HG02588 (cell line): ENCODE results near the gene RAX.

Source experiments
- ATAC-seq: cut with Tn5 transposase; IDR thresholded peaks from one replicate; pipeline ENCODE4 v1.9.1; 2021; ENCODE audit warnings: mild to moderate bottlenecking, moderate library complexity; ENCODE audit not compliant: unreplicated experiment

RAX gene

DNA sequence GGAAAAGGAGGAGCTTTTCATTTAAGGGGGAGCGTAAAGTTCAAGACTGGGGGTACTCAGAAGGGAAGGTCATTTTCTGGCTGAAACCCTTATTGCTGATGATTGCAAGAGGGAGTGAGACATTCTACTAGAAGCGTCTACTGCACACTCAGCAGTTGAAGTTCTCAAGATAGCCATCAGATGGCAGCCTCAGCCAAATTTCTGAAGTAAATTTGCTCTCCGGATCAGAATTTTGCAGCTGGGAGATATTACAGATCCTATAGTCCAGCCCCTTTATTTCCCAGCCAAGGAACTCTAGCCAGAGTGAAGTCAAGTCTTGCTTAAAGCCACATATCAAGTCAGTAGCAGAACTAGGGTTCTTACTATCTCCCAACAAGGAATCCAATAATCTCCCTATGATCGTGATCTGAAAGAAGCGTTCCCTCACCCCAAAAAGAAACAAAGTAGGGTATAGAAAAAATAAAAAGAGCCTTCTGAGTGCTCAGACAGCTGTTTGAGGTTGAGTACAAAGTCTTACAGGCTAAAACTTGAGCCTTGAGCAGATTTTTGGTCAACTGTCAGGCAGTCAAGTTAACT lies 24.0 kb downstream of the RAX start:
- ATAC-seq, result no peak

GRCh38 chr18:59246796-59247195 lies 26.5 kb downstream of the RAX start:
- ATAC-seq, result no peak

- ATAC-seq, result no peak
These were observed 30.3 kb downstream of the RAX start for GRCh38 chr18:59242906-59243305.

GRCh38 chr18:59239642-59240041 lies 33.6 kb downstream of the RAX start:
- no peak for ATAC-seq

GRCh38 chr18:59238385-59238784 lies 34.9 kb downstream of the RAX start:
- no peak for ATAC-seq

GRCh38 chr18:59233017-59233410 lies 40.2 kb downstream of the RAX start:
- ATAC-seq, result no peak

DNA sequence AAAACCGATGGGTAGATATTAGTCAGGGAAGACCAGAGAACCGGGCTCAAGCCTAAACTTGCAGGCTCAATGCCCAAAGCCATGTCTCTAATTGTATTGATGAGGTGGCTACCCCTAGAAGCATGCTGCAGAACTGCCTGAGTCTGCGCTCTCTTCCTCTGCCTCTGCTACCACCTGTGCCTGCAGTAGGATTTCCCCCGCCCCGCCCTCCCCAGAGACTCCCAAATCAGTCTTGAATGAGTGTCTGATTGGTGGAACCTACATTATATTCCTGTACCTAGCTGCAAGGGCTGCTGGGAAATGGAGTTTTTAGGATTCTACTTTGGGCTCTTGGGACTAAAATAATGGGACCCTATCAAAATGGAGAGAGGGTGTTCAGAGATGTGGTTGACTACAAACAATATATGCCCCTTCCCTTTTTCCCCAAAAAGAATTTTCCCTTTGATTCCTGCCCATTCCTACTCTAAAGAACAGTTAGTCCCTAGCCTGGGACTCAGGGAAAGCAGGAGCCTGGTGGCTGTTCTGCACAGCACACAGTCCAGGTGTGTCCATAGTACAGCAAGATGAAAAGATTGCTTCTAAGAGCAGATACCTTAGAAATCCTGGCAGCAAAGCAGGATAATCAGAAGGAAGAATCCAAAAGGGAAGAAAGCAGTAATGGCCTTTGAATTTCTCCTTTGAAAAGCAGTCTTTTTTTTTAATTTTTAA lies 40.8 kb downstream of the RAX start:
- no peak for ATAC-seq

- no peak for ATAC-seq
These were observed 41.4 kb downstream of the RAX start for GRCh38 chr18:59231877-59232276.

DNA sequence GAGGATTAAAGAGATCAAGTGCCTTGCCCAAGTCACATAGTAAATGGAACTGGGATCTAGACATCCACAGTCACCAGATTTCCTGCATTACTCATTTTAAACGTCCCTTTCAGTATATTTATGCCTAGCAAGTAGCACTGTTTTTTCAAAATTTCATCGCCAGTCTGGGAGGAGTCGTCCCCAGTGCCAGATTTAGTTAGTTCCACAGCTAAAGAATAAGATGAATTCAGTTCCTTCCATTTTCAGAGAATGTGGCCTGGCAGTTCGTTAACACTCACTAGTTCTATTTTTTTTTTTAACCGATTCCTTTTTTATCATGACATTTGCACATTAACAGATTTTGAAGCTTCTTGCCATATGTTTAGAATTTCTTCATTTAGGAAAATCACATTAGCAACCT lies 42.1 kb downstream of the RAX start:
- no peak for ATAC-seq

- ATAC-seq, result no peak
These were observed 43.4 kb downstream of the RAX start for GRCh38 chr18:59229701-59230443.

DNA sequence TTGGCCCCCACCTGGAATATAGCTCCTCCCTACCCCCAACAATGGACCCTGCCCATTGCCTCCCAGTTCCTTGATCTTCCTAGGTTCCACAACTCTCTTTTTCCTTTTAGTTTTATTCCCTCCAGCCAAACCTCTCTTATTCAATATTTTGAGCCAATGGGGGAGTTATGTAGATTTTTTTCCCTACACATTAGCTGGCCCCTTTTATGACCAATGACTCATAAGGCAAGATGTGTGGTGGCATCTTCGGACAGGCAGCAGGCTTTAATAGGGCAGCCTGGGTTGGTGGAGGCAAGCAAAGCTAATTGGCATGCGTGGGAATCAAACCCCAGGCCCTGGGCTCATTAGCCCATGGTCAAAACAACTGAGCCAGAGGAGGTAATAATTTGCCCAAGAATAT lies 44.1 kb downstream of the RAX start:
- no peak for ATAC-seq

GRCh38 chr18:59228351-59228750 lies 44.9 kb downstream of the RAX start:
- ATAC-seq, result no peak

DNA sequence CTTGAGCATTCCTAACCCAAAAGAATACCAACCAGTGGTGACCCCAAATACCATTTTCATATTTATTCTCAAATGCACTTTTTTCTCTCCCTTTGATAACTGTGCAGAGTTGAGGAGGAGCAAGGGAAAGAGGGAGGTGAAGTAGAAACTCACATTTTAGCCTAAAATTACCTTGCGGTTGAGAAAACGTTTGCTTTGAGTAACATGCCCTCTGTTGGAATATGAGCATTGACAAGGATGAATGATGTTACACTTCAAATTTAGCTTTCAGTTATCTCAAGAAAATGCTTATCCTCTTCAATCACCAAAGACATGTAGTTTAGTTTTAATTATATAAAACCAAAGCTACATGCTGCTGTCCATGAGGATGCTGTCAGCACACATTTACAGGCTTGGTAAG lies 50.9 kb downstream of the RAX start:
- ATAC-seq, result no peak

DNA sequence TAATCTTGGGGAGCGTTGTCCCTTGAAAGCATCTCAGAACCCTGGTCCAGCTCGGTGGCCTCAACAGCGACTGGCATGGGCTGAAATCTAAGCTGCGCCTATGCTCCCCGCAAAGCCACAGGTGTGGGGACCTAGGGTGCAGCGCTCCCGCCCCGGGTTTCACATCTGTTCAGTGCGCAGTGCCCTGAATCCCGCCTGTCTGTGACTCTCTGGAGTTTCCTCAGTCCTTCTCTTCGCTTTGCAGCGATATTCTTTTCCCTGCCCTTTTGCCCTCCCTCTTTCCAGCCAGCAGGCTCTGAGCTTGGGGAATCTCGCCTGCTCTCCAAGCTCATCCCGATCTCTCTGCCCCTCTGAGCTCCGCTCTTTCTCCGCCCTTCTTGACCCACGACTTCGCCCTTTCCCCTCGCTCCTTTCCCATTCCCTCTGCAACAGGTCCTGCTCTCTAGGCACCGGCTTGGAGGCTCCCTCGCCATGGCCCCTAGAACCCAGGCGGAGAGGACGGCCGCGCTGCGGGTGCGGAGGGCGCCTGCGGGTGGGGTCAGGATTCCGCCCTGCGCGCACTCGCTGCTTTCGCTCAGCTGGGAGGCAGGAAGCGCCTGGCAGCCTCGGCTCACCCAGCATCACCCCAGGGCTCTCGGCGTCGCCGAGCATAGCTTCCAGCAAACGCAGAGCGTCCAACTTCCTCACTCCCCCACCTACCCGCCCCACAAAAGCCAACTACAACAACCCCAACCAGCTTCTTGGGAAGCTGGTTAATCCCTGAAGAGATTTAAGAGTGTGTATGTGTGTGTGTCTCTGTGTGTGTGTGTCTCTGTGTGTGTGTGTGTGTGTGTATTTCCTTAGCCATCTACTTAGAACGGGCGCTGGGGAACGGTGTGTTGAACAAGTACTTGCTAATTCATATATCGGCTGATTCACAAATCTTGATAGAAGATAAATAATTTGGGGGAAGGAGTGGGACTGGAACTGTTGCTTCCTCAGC lies 52.2 kb downstream of the RAX start:
- ATAC-seq, result no peak

GRCh38 chr18:59220164-59220783 lies 53.0 kb downstream of the RAX start:
- ATAC-seq, result no peak

DNA sequence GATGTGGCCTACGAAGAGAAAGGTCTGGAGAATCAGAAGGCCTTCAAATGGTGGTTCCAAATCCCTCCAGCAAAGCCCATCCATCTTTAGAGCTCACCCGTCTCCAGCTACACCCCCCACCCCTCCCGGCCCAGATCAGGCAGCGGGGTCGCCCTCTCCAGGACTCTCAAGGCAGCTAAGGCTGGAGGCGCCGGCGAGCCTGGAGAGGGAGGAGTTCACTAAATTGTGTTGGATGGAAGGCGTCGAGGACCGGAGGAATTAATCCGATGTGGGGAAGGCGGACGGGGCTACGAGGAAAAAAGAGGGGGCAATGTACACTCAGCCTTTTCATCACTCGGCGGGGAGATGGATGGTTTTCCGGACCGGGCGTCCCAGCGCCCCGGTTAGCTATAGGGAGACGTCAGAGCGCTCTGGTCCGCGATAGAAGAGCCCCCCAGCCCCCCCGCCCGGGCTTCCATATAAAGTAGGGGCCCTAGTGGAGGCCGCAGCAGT lies 53.5 kb downstream of the RAX start, which contains the start of gene GRP:
Gene GRP, plus strand, starts transcription at position 487 of the 492 bp plus-strand sequence. CDS start 108 bp downstream, outside the sequence.
- no peak for ATAC-seq

GRCh38 chr18:59218018-59218417 lies 55.2 kb downstream of the RAX start:
- no peak for ATAC-seq
